SK-N-SH (cell line): ENCODE results near the gene CAMSAP1. TPM values are rescaled to one million over a fixed set of nuclear protein-coding genes. Genes with fewer than 3 reads are reported as not detected.
"Not testable (repeated sequence)": the region's sequence is repeated elsewhere in the genome, so short reads cannot be mapped to it uniquely, and the experiment has no call there.

Source experiments
- CTCF ChIA-PET: fragments of 300-600, 350-600 bp; formaldehyde crosslinking; extraction: SDS; loops from one replicate; lab custom pipeline; 2021; lab: Yijun Ruan, JAX
- POLR2A ChIA-PET: fragments of 350-600 bp; sonication (Branson Sonifier 250); formaldehyde crosslinking; extraction: SDS; loops from one replicate; lab custom pipeline; 2020; ENCODE audit warnings: antibody characterized with exemption, inconsistent platforms; lab: Yijun Ruan, JAX
- DNase-seq: peaks from one replicate; pipeline ENCODE4 v3.0.0; 2012
- H2AFZ ChIP-seq: fragments of 200-600 bp; sonication (generic); 2 replicates; pipeline ENCODE4 v1.8.1; 2016; ENCODE audit warnings: antibody characterized with exemption, mild to moderate bottlenecking, low read depth
- H3F3A ChIP-seq: fragments of 200-600 bp; sonication (generic); replicated peaks from 2 replicates; pipeline ENCODE3; 2016; ENCODE audit warnings: antibody characterized with exemption, mild to moderate bottlenecking; ENCODE audit not compliant: insufficient read depth
- H3K27ac ChIP-seq, 2 experiments: fragments of 200-500 bp in 1 of 2; fragments of 200-600 bp in 1 of 2; sonication (Bioruptor generic) in 1 of 2; sonication (generic), shearing (Covaris generic) in 1 of 2; 2 replicates each; pipeline versions ENCODE4 v1.5.1 to v1.6.1; 2014 to 2016; ENCODE audit warnings: low read depth in 2 of 2, inconsistent platforms in 1 of 2, low read length in 1 of 2, mild to moderate bottlenecking in 1 of 2, mixed read lengths in 1 of 2
- H3K27me3 ChIP-seq: fragments of 200-600 bp; sonication (generic), shearing (Covaris generic); 2 replicates; pipeline ENCODE4 v1.6.1; 2016; ENCODE audit warnings: mixed run types; ENCODE audit not compliant: insufficient read depth
- H3K36me3 ChIP-seq, 2 experiments: fragments of 200-500 bp in 1 of 2; fragments of 200-600 bp in 1 of 2; sonication (Bioruptor generic) in 1 of 2; sonication (generic) in 1 of 2; replicated peaks in 1 of 2; 2 replicates each; pipeline versions ENCODE3 to v1.5.1; 2014 to 2016; ENCODE audit warnings: low read length in 1 of 2, mild to moderate bottlenecking in 1 of 2; ENCODE audit not compliant: insufficient read depth in 2 of 2, control insufficient read depth in 1 of 2
- H3K4me1 ChIP-seq, 2 experiments: fragments of 200-500 bp in 1 of 2; fragments of 200-600 bp in 1 of 2; sonication (Bioruptor generic) in 1 of 2; sonication (generic), shearing (Covaris generic) in 1 of 2; 2 replicates each; pipeline versions ENCODE4 v1.5.1 to v1.6.1; 2014 to 2016; ENCODE audit warnings: low read depth in 1 of 2, low read length in 1 of 2, mixed run types in 1 of 2; ENCODE audit not compliant: insufficient read depth in 2 of 2, control insufficient read depth in 1 of 2
- H3K4me2 ChIP-seq: fragments of 200-600 bp; sonication (generic), shearing (Covaris generic); 2 replicates; pipeline ENCODE4 v1.6.1; 2017; ENCODE audit warnings: mixed run types
- H3K4me3 ChIP-seq, 2 experiments: fragments of 200-500 bp in 1 of 2; fragments of 200-600 bp in 1 of 2; sonication (Bioruptor generic) in 1 of 2; sonication (generic), shearing (Covaris generic) in 1 of 2; 2 replicates each; pipeline versions ENCODE4 v1.5.1 to v1.8.1; 2014 to 2016; ENCODE audit warnings: low read depth in 2 of 2, inconsistent platforms in 1 of 2, low read length in 1 of 2, mild to moderate bottlenecking in 1 of 2, mixed read lengths in 1 of 2, moderate library complexity in 1 of 2
- H3K79me2 ChIP-seq: fragments of 200-600 bp; sonication (generic); 2 replicates; pipeline ENCODE4 v1.8.1; 2017; ENCODE audit warnings: mild to moderate bottlenecking; ENCODE audit not compliant: insufficient read depth
- H3K9ac ChIP-seq: fragments of 200-600 bp; sonication (generic); 2 replicates; pipeline ENCODE4 v1.6.1; 2017; ENCODE audit warnings: mixed run types
- H3K9me2 ChIP-seq: fragments of 200-600 bp; sonication (generic); 2 replicates; pipeline ENCODE4 v1.6.1; 2017; ENCODE audit warnings: mixed run types
- H3K9me3 ChIP-seq: fragments of 200-600 bp; sonication (generic); 2 replicates; pipeline ENCODE4 v1.6.1; 2017; ENCODE audit warnings: mixed run types, mild to moderate bottlenecking, moderate library complexity
- H4K20me1 ChIP-seq: fragments of 200-600 bp; sonication (generic); 2 replicates; pipeline ENCODE4 v1.6.1; 2017; ENCODE audit warnings: mild to moderate bottlenecking, mixed run types; ENCODE audit not compliant: insufficient read depth
- CHD2 ChIP-seq: fragments of 150-350 bp; IDR thresholded peaks from 2 replicates; pipeline ENCODE4 v1.6.1; 2018; ENCODE audit warnings: low read length; ENCODE audit not compliant: partially characterized antibody
- EP300 ChIP-seq, 2 experiments: IDR thresholded peaks; 2 replicates each; pipeline versions ENCODE4 v1.4.0 to v1.6.1; 2012; ENCODE audit warnings: borderline replicate concordance in 1 of 2, low read depth in 1 of 2, low read length in 1 of 2
- EZH2phosphoT487 ChIP-seq: fragments of 200-600 bp; sonication (generic); IDR thresholded peaks from 2 replicates; pipeline ENCODE4 v1.6.1; 2017; ENCODE audit warnings: low read depth, mixed run types, mild to moderate bottlenecking, antibody characterized with exemption, moderate library complexity, borderline replicate concordance
- FOSL2 ChIP-seq: IDR thresholded peaks from 2 replicates; pipeline ENCODE4 v1.4.0; 2012; ENCODE audit warnings: low read depth, mild to moderate bottlenecking, moderate library complexity, borderline replicate concordance
- FOXJ3 ChIP-seq: sonication (generic); formaldehyde crosslinking; IDR thresholded peaks from 2 replicates; pipeline ENCODE4 v1.5.1; 2020; ENCODE audit warnings: mild to moderate bottlenecking, missing genetic modification reagents
- FOXM1 ChIP-seq: IDR thresholded peaks from 2 replicates; pipeline ENCODE4 v1.4.0; 2012; ENCODE audit warnings: low read depth, mild to moderate bottlenecking
- JUND ChIP-seq: IDR thresholded peaks from 2 replicates; pipeline ENCODE4 v1.4.0; 2012
- MAX ChIP-seq: IDR thresholded peaks from 2 replicates; pipeline ENCODE4 v1.4.0; 2012; ENCODE audit warnings: low read depth
- MEF2A ChIP-seq: IDR thresholded peaks from 2 replicates; pipeline ENCODE4 v1.4.0; 2012; ENCODE audit warnings: low read depth, borderline replicate concordance
- NFIC ChIP-seq: IDR thresholded peaks from 2 replicates; pipeline ENCODE4 v1.4.0; 2012; ENCODE audit warnings: borderline replicate concordance
- PBX3 ChIP-seq: IDR thresholded peaks from 2 replicates; pipeline ENCODE4; 2012
- POLR2AphosphoS5 ChIP-seq: IDR thresholded peaks from 2 replicates; pipeline ENCODE4 v1.6.1; 2012; ENCODE audit warnings: low read depth, low read length
- SMC3 ChIP-seq: IDR thresholded peaks from 2 replicates; pipeline ENCODE4 v1.6.1; 2012; ENCODE audit warnings: low read depth, low read length, improper control_type of control experiment
- TEAD4 ChIP-seq: IDR thresholded peaks from 2 replicates; pipeline ENCODE4 v1.4.0; 2012; ENCODE audit warnings: mild to moderate bottlenecking, borderline replicate concordance; ENCODE audit not compliant: insufficient read depth
- USF2 ChIP-seq: fragments of 150-350 bp; IDR thresholded peaks from 2 replicates; pipeline ENCODE4 v1.6.1; 2017; ENCODE audit warnings: antibody characterized with exemption, low read length, low read depth, borderline replicate concordance
- YY1 ChIP-seq: IDR thresholded peaks from 2 replicates; pipeline ENCODE4 v1.4.0; 2012; ENCODE audit warnings: low read depth, mild to moderate bottlenecking
- ZBTB33 ChIP-seq: IDR thresholded peaks from 2 replicates; pipeline ENCODE4 v1.4.0; 2012; ENCODE audit warnings: low read depth, borderline replicate concordance
- whole genome bisulfite sequencing: methylation state at CpG from one replicate; pipeline ENCODE4 v1.1.6; 2017; ENCODE audit warnings: low lambda C conversion rate; 5-methylcytosine and 5-hydroxymethylcytosine counted together
- polyA plus RNA-seq, 3 experiments: library from polyadenylated mRNA; depleted of rRNA; stranded (reverse); fragments of >200 nt; gene quantifications; 2 replicates each; pipeline ENCODE4 v1.2.3, GENCODE V29; 2012

The CAMSAP1 gene
- polyA plus RNA-seq, 1 of the 3 experiments (the other 2 are of a cell fraction): 8.9 TPM

- Histone ChIP-seq H3K27ac (no peak overlapping the region), H3K4me2 (no peak overlapping the region), H3K4me1 (no peaks in the 10 kb centered on the region), H4K20me1 (no peaks in the 10 kb centered on the region), H3K27me3 (no peaks in the 10 kb centered on the region), H2AFZ (no peak overlapping the region), H3K9me2 (no peaks in the 10 kb centered on the region), H3F3A (no peaks in the 10 kb centered on the region), H3K4me3 (no peak overlapping the region), H3K9ac (no peak overlapping the region), H3K9me3 (peaks cover 13% of the 10 kb centered on the region; the same call in 1 of the 2 replicates), H3K79me2 (no peaks in the 10 kb centered on the region), H3K36me3 (peaks cover 12 to 35% of the 10 kb centered on the region in 2 experiments)
- 98% methylated on average over 4 of the region's 11 CpGs for WGBS
- POLR2A ChIA-PET: interaction anchor here (0.6 kb wide), 1 partner anchor 1820 kb away, joined by 4 read pairs; no protein-coding TSS in a partner anchor
- no peak for TF ChIP-seq CHD2
- TF ChIP-seq YY1: no peak
- no peak for TF ChIP-seq FOSL2
- no peak for TF ChIP-seq SMC3
- TF ChIP-seq NFIC: no peak
- TF ChIP-seq POLR2AphosphoS5: no peak
- TF ChIP-seq EZH2phosphoT487: no peak
- TF ChIP-seq EP300 (IDR thresholded peaks at IDR 0.05; ENCODE audit: borderline replicate concordance in 1 of 2, low read depth in 1 of 2, low read length in 1 of 2): no peak
- no peak for TF ChIP-seq FOXJ3 (CRISPR knock-in tag)
- TF ChIP-seq JUND: no peak
- no peak for TF ChIP-seq MEF2A
- TF ChIP-seq MAX: no peak
- TF ChIP-seq TEAD4: no peak
- no peak for TF ChIP-seq FOXM1
- no peak for TF ChIP-seq ZBTB33
- no peak for TF ChIP-seq USF2
- TF ChIP-seq PBX3: no peak
- CTCF ChIA-PET: interaction anchor here (1.5 kb wide), 1 partner anchor 122 kb away, joined by 4 read pairs; no protein-coding TSS in a partner anchor
- DNase-seq: no peak
Observed at GRCh38 chr9:135919318-135919890, 12.1 kb upstream of the CAMSAP1 start.

- Histone ChIP-seq H3K79me2 (peaks cover 11% of the 10 kb centered on the region; the same call in 1 of the 2 replicates), H3K36me3 (peaks cover 24 to 55% of the 10 kb centered on the region in 2 experiments), H3K9me3 (peaks cover 13% of the 10 kb centered on the region; the same call in 1 of the 2 replicates)
- H3K4me1 ChIP-seq, POLR2A ChIA-PET, H3K27ac ChIP-seq, H3K9me2 ChIP-seq, H2AFZ ChIP-seq, H3K27me3 ChIP-seq, H4K20me1 ChIP-seq, H3K4me2 ChIP-seq, CTCF ChIA-PET, DNase-seq, H3K9ac ChIP-seq, H3K4me3 ChIP-seq, H3F3A ChIP-seq: not testable (repeated sequence)
- WGBS: 97% methylated on average over 12 of the region's 12 CpGs
Observed at GRCh38 chr9:135916227-135916626, 8.9 kb upstream of the CAMSAP1 start.
